Nephron (organoid): Measurements from ENCODE around the gene AADACL2.
"Not testable (repeated sequence)": the region's sequence is repeated elsewhere in the genome, so short reads cannot be mapped to it uniquely, and the experiment has no call there.

Experiments
- H3K27ac Mint-ChIP-seq, 3 experiments: 2 replicates each; pipeline ENCODE4 v1.8.0; 2020; ENCODE audit warnings: mixed read lengths in 3 of 3, mild to moderate bottlenecking in 2 of 3, moderate library complexity in 1 of 3
- H3K27me3 Mint-ChIP-seq: 2 replicates; pipeline ENCODE4 v1.8.0; 2021; ENCODE audit warnings: low read depth, mild to moderate bottlenecking, moderate library complexity, mixed read lengths
- H3K36me3 Mint-ChIP-seq: 2 replicates; pipeline ENCODE4 v1.8.0; 2020; ENCODE audit warnings: low read depth, mixed read lengths
- H3K4me1 Mint-ChIP-seq: 2 replicates; pipeline ENCODE4 v1.8.0; 2020; ENCODE audit warnings: mixed read lengths
- H3K4me3 Mint-ChIP-seq, 3 experiments: 2 replicates each; pipeline ENCODE4 v1.8.0; 2020; ENCODE audit warnings: mild to moderate bottlenecking in 3 of 3, mixed read lengths in 3 of 3, moderate library complexity in 2 of 3
- H3K9me3 Mint-ChIP-seq: 2 replicates; pipeline ENCODE4 v1.8.0; 2020; ENCODE audit warnings: mixed read lengths
- TF ChIP-seq, protein P1 (sequence below), 3 experiments: fragments of 200-600 bp; sonication (generic); IDR thresholded peaks; one replicate each; pipeline ENCODE4 v1.5.0; 2021; ENCODE audit warnings: antibody characterized with exemption in 3 of 3; ENCODE audit not compliant: unreplicated experiment in 3 of 3

Gene AADACL2

GRCh38 chr3:151789853-151790463, 56.2 kb downstream of the AADACL2 start:
- no peak overlapping the region for H3K4me3 Mint-ChIP-seq
- no peaks in the 10 kb centered on the region for H3K27me3 Mint-ChIP-seq
- H3K36me3 Mint-ChIP-seq: no peaks in the 10 kb centered on the region
- H3K4me1 Mint-ChIP-seq: no peaks in the 10 kb centered on the region
- TF ChIP-seq, protein P1, sequence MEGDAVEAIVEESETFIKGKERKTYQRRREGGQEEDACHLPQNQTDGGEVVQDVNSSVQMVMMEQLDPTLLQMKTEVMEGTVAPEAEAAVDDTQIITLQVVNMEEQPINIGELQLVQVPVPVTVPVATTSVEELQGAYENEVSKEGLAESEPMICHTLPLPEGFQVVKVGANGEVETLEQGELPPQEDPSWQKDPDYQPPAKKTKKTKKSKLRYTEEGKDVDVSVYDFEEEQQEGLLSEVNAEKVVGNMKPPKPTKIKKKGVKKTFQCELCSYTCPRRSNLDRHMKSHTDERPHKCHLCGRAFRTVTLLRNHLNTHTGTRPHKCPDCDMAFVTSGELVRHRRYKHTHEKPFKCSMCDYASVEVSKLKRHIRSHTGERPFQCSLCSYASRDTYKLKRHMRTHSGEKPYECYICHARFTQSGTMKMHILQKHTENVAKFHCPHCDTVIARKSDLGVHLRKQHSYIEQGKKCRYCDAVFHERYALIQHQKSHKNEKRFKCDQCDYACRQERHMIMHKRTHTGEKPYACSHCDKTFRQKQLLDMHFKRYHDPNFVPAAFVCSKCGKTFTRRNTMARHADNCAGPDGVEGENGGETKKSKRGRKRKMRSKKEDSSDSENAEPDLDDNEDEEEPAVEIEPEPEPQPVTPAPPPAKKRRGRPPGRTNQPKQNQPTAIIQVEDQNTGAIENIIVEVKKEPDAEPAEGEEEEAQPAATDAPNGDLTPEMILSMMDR (IDR thresholded peaks at IDR 0.05; ENCODE audit: unreplicated experiment in 3 of 3): no peak
- H3K9me3 Mint-ChIP-seq: peaks cover 2% of the 10 kb centered on the region
- H3K27ac Mint-ChIP-seq: no peak overlapping the region

- not testable (repeated sequence) for H3K27me3 Mint-ChIP-seq, H3K4me3 Mint-ChIP-seq, H3K27ac Mint-ChIP-seq
These were observed 57.0 kb downstream of the AADACL2 start for GRCh38 chr3:151790763-151791162.

GRCh38 chr3:151792411-151792810, 58.7 kb downstream of the AADACL2 start:
- peaks cover 2% of the 10 kb centered on the region for H3K9me3 Mint-ChIP-seq

More at GRCh38 chr3:151790763-151791162, 57.0 kb downstream of the AADACL2 start:
- H3K36me3 Mint-ChIP-seq, H3K4me1 Mint-ChIP-seq, H3K9me3 Mint-ChIP-seq: not testable (repeated sequence)

DNA sequence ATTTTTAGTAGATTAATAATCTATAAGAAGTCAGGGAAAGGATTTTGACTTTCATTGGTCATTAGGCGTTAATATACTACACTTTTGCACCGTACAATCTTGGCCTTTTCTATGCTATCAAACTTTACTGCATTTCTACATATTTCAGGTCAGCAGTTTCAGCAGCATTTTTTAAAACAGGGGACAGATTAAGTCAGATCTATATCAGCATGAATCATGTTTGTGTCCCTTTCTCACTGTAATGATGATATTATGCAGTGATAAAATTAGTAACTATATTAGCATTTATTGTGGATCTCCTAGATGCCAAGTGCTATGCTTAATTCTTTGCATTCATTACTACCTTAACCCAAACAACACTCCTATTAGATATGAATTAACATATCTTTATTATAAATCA, 59.9 kb downstream of the AADACL2 start:
- Mint-ChIP-seq H3K4me1 (no peaks in the 10 kb centered on the region), H3K4me3 (no peak overlapping the region), H3K9me3 (peaks cover 2% of the 10 kb centered on the region), H3K27me3 (no peaks in the 10 kb centered on the region), H3K27ac (no peak overlapping the region), H3K36me3 (no peaks in the 10 kb centered on the region)
- TF ChIP-seq, protein P1 (IDR thresholded peaks at IDR 0.05; ENCODE audit: unreplicated experiment in 3 of 3): no peak

More at GRCh38 chr3:151792411-151792810, 58.7 kb downstream of the AADACL2 start:
- Mint-ChIP-seq H3K4me1 (no peaks in the 10 kb centered on the region), H3K4me3 (no peak overlapping the region), H3K36me3 (no peaks in the 10 kb centered on the region), H3K27ac (no peak overlapping the region), H3K27me3 (no peaks in the 10 kb centered on the region)
- TF ChIP-seq, protein P1 (IDR thresholded peaks at IDR 0.05; ENCODE audit: unreplicated experiment in 3 of 3): no peak

- no peaks in the 10 kb centered on the region for H3K36me3 Mint-ChIP-seq
- H3K27me3 Mint-ChIP-seq: no peaks in the 10 kb centered on the region
- peaks cover 2% of the 10 kb centered on the region for H3K9me3 Mint-ChIP-seq
- no peaks in the 10 kb centered on the region for H3K4me1 Mint-ChIP-seq
- H3K27ac Mint-ChIP-seq: no peak overlapping the region
- no peak overlapping the region for H3K4me3 Mint-ChIP-seq
- TF ChIP-seq, protein P1 (IDR thresholded peaks at IDR 0.05; ENCODE audit: unreplicated experiment in 3 of 3): no peak
These were observed 60.4 kb downstream of the AADACL2 start for GRCh38 chr3:151794080-151794479.

- Mint-ChIP-seq H3K36me3 (no peaks in the 10 kb centered on the region), H3K9me3 (peaks cover 2% of the 10 kb centered on the region), H3K27ac (no peak overlapping the region), H3K27me3 (no peaks in the 10 kb centered on the region), H3K4me3 (no peak overlapping the region), H3K4me1 (no peaks in the 10 kb centered on the region)
- TF ChIP-seq, protein P1 (IDR thresholded peaks at IDR 0.05; ENCODE audit: unreplicated experiment in 3 of 3): no peak
These were observed 61.5 kb downstream of the AADACL2 start for GRCh38 chr3:151795276-151795675.
